ENCODE data around the gene RNF182.

GRCh38 chr6:14029605-14030004, 104.9 kb downstream of the RNF182 start:
- TF ChIP-seq POLR2A (IDR thresholded peaks at IDR 0.05) (no peak), CTCF (IDR thresholded peaks at IDR 0.05) (no peak)

Measured in uterus (tissue), 2 donors.